Tibial nerve (tissue), 4 donors: ENCODE data around the gene IL37.

ENCODE experiments used
- EP300 ChIP-seq, 2 donors: sonication (generic); formaldehyde crosslinking; IDR thresholded peaks; one replicate each; pipeline ENCODE4 v1.6.1; 2017; ENCODE audit warnings: antibody characterized with exemption in 2 of 2, mild to moderate bottlenecking in 1 of 2
- POLR2A ChIP-seq, 2 donors: fragments of 450-650 bp; IDR thresholded peaks; one replicate each; pipeline ENCODE4 v1.6.1; 2017; ENCODE audit warnings: antibody characterized with exemption in 2 of 2, mild to moderate bottlenecking in 2 of 2, moderate library complexity in 2 of 2
- TF ChIP-seq, protein P1 (sequence below), 5 experiments: fragments of 200-600 bp in 3 of 5; fragments of 450-650 bp in 2 of 5; sonication (generic) in 3 of 5; IDR thresholded peaks; one replicate each; pipeline ENCODE4 v1.5.1; 2016 to 2019; ENCODE audit warnings: antibody characterized with exemption in 5 of 5, mild to moderate bottlenecking in 3 of 5, moderate library complexity in 2 of 5

DNA sequence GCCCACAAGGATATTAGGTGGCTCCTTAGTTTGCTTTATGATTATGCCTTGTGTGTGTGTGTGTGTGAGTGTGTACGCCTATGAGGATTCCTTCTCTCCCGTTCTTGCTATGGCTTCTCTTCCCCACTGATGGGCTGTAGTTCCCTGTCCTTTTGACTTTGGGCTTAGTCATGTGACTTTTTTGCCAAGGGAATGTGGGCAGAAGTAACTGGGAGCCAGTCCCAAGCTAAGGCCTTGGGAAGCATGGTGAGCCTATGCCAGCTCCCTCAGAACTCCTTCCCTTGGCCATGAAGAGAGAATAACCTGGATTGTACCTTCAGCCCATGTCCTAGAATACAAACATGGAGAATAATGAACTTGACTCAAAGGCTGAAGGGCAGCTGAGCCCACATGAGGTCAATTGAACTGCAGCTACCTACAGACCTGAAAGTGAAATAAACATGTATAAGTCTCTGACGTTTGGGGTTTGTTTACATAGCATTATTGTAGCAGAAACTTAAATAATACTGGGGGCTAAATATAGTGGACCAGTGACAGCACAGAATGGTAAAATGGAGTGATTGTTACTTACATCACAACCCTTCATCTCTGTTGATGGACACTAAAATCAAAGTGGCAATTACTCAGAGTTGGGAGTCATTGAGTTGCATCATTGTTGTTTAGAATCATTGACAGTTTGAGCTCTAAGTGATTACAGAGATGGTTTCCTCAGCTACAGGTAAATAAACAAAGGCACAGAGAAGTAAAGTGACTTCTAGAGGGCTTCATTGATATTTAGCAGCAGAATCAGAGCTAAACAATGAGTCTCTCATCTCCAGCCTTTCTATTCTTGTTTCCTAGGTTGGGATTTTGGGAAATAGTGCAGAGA is 51.6 kb downstream of the IL37 start:
- no peak for TF ChIP-seq POLR2A (IDR thresholded peaks at IDR 0.05)
- TF ChIP-seq, protein P1, sequence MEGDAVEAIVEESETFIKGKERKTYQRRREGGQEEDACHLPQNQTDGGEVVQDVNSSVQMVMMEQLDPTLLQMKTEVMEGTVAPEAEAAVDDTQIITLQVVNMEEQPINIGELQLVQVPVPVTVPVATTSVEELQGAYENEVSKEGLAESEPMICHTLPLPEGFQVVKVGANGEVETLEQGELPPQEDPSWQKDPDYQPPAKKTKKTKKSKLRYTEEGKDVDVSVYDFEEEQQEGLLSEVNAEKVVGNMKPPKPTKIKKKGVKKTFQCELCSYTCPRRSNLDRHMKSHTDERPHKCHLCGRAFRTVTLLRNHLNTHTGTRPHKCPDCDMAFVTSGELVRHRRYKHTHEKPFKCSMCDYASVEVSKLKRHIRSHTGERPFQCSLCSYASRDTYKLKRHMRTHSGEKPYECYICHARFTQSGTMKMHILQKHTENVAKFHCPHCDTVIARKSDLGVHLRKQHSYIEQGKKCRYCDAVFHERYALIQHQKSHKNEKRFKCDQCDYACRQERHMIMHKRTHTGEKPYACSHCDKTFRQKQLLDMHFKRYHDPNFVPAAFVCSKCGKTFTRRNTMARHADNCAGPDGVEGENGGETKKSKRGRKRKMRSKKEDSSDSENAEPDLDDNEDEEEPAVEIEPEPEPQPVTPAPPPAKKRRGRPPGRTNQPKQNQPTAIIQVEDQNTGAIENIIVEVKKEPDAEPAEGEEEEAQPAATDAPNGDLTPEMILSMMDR (IDR thresholded peaks at IDR 0.05): no peak
- no peak for TF ChIP-seq EP300 (IDR thresholded peaks at IDR 0.05)
